Keratinocyte (primary cell): ENCODE results near the gene TNPO3.

ENCODE experiments used
- CTCF ChIP-seq, 3 experiments: IDR thresholded peaks in 1 of 3; conservative IDR thresholded peaks in 1 of 3; optimal IDR thresholded peaks in 1 of 3; 2 replicates in 2 of 3; 3 replicates in 1 of 3; pipeline versions ENCODE3 to v1.5.1; 2011; ENCODE audit warnings: low read length in 3 of 3, mild to moderate bottlenecking in 3 of 3, moderate library complexity in 2 of 3, control low read depth in 1 of 3, inconsistent platforms in 1 of 3; ENCODE audit not compliant: insufficient read depth in 2 of 3; ENCODE audit errors: extremely low read depth in 1 of 3
- EZH2 ChIP-seq: IDR thresholded peaks from one replicate; pipeline ENCODE4 v1.6.1; 2012; ENCODE audit warnings: inconsistent platforms, mild to moderate bottlenecking, low read length, moderate library complexity

- TF ChIP-seq CTCF (optimal IDR thresholded peaks at IDR 0.05 in 1 of 3, IDR thresholded peaks at IDR 0.05 in 1 of 3, conservative IDR thresholded peaks at IDR 0.05 in 1 of 3; ENCODE audit: extremely low read depth in 1 of 3, insufficient read depth in 2 of 3, low read length in 3 of 3) = no peak
- no peak for TF ChIP-seq EZH2
Observed at GRCh38 chr7:129024125-129024524, 30.8 kb downstream of the TNPO3 start.
